Activated CD8-positive, alpha-beta memory T cell treated with anti-CD3 and anti-CD28 coated beads for 4 hours (primary cell): ENCODE data around the gene PRPH.

Source experiments
- DNase-seq, 2 donors: peaks; one replicate each; pipeline ENCODE4 v3.0.0-alpha.2; 2020; ENCODE audit warnings: low read depth in 2 of 2

The PRPH gene

DNA sequence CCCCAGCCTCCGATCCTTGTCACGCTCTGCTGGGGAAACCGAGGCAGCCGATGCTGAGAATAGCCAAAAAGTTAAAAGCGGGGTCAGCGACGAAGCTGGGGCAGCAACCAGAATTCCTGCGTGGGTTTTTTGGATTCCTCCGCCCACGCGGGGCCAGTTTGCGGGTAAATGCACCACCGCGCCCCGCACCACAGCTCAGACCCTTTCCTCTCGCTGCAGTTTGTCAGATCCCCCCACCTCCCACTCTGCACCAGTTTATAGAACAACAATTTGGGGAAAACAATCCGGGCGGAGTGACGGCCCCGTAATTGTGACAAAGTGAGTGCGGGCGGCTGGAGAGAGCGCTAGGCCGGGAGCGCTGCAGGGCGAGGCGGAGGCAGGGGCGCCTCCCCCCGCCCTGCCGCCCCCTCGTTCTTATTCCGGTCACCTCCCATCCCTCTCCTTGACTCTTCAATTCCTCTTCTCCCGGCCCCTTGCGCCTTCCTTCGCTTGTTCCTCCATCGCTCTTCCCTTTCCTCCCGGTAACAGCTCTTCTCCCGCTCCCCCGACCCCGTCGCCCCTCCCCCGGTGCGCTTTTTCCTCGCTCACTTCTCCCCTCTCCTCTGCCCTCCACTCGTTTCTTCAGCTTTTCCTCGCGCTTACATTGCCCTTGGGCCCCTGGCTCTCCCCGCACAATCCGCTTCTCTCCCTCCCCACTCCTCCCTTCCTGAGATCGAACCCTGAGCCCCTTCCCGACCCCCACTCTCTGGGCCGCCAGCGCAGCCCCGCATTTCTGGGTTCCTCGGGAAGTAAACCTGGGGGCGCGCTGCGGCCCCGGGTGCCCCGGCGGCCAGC, 51.1 kb downstream of the PRPH start:
- DNase-seq: no peak

DNA sequence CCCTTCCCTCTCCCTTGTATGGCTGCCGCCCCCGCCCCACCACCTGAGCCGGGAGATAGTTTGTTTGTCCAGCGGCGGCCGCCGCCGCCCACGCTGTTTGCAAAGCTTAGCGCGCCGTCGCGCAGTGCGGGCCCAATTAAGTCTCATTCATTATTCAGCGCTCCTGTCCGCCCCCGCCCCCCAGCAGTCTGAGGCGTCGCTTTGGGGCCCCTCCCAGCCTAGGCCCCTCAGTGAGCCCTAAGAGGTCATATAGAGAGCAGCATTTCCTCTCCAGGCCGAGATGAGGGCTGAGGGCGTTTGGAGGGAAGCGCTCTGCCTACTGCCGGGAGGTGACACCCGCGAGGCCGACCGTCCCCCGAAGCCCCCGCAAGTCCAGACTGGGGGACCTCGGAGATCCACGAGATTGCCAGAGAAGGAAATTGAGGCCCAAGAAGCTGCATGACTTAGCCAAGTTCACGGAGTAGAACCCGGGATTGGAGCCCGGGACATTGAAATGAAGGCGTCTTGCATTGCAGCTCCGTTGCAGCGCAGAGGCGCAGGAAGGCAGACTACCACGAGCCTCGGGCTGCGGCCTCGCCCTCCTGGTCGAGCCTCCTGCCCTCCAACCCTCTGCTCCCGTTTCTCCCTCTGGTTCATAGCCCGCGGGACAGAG, 51.8 kb downstream of the PRPH start, which contains the start of gene DNAJC22:
Gene DNAJC22 (plus strand): TSS at position 230 of the 652 bp plus-strand sequence. CDS start 1,985 bp downstream, outside the sequence.
- no peak for DNase-seq

DNA sequence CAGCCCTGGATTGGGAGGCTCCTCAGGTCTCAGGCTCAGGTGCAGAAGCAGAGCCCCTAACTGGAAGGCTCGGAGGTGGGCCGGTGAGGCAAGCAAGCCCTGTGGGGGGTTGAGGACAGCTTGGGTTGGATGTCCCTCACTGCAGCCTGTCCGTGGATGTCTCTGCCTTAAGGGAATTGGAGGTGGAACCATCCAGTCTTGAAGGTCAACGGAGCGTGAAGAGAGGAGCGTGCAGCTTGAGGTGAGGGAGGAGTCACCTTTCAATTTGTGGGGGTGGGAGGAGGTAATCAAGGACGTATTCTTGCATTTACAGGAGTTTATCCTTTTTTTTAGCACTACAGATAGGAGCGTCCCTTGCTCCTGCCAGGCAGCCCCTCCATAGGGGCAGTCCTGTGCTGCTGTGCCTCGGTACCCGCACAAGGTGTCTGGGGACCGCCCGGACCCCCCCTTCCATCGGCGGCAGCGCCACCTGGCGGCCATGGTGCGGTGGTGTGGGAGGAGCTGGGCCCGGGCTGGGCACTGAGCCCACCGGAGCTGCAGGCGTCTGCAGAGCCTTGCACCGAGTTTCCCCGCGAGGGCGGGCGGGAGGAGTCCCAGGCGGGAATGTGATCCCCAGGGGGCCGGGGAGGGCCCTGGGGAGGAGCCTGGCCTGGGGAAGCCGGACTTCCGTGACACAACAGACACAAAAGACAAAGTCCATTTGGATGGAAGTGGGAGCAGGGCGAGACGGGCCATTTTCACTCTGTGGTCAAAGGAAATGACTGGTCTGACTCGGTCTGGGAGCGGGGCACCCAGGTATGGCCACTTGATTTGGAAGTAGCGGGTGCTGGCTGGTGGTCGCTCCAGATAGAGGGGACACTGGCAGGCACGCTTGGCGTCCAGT, 52.6 kb downstream of the PRPH start:
- peak in 1 of 2 donors; percentile 54 for DNase-seq
